K562 (cell line): ENCODE data around the gene NPM3. TPM values are rescaled to one million over a fixed set of nuclear protein-coding genes. Genes with fewer than 3 reads are reported as not detected.

ENCODE experiments used
- ATAC-seq: fragments of 200-7000 bp; cut with Tn5 transposase; 3 replicates; pipeline ENCODE4 v1.9.1; 2020; ENCODE audit warnings: moderate library complexity
- BruUV-seq: library from RNA; stranded (reverse); fragments of 400-500 nt; replicated peaks from 2 replicates; lab custom pipeline; 2021; lab: Mats Ljungman, UMichigan
- CTCF ChIA-PET: fragments of 300-600 bp; formaldehyde crosslinking; extraction: SDS; loops from one replicate; lab custom pipeline; 2021; ENCODE audit warnings: low intra/inter-chr PET ratio; lab: Yijun Ruan, JAX
- POLR2A ChIA-PET: fragments of 300-600, 350-650 bp; sonication (Branson Sonifier 250); formaldehyde crosslinking; extraction: SDS; loops from one replicate; lab custom pipeline; 2021; ENCODE audit warnings: antibody characterized with exemption, inconsistent platforms; lab: Yijun Ruan, JAX
- DNase-seq, 4 experiments: peaks; one replicate each; pipeline versions ENCODE4 v3.0.0 to v3.0.0-alpha.2; 2011 to 2018; ENCODE audit warnings: low spot score in 3 of 4, mixed read lengths in 3 of 4; ENCODE audit errors: extremely low read depth in 1 of 4
- FAIRE-seq: peaks from 2 replicates; lab custom pipeline; 2011; peaks lifted over from hg19 to GRCh38; lab: Jason Lieb, UNC
- H2AFZ ChIP-seq: 2 replicates; pipeline ENCODE4 v1.6.0; 2011; ENCODE audit warnings: low read depth, low read length, control low read depth, inconsistent platforms
- H3K27ac ChIP-seq: fragments of 200-600 bp; 3 replicates; pipeline ENCODE4 v1.8.0; 2011; ENCODE audit warnings: low read depth, mild to moderate bottlenecking, control low read depth, inconsistent platforms, low read length, moderate library complexity, mixed read lengths; ENCODE audit errors: extremely low read depth
- H3K27me3 ChIP-seq, 2 experiments: fragments of 300-600 bp in 1 of 2; 2 replicates in 1 of 2; 3 replicates in 1 of 2; pipeline versions ENCODE4 v1.6.0 to v1.8.0; 2011; ENCODE audit warnings: inconsistent platforms in 2 of 2, low read length in 2 of 2, mild to moderate bottlenecking in 1 of 2, mixed read lengths in 1 of 2, moderate library complexity in 1 of 2; ENCODE audit not compliant: control insufficient read depth in 2 of 2, insufficient read depth in 2 of 2
- H3K36me3 ChIP-seq: fragments of 300-600 bp; 3 replicates; pipeline ENCODE4 v1.8.0; 2011; ENCODE audit warnings: mild to moderate bottlenecking, low read length, inconsistent platforms; ENCODE audit not compliant: control insufficient read depth, insufficient read depth
- H3K4me1 ChIP-seq, 2 experiments: fragments of 200-600 bp in 1 of 2; replicated peaks in 1 of 2; 2 replicates in 1 of 2; 3 replicates in 1 of 2; pipeline versions ENCODE4 v1.5.1 to v1.8.0; 2011; ENCODE audit warnings: inconsistent platforms in 2 of 2, low read length in 2 of 2, mild to moderate bottlenecking in 1 of 2, mixed read lengths in 1 of 2, moderate library complexity in 1 of 2; ENCODE audit not compliant: control insufficient read depth in 2 of 2, insufficient read depth in 2 of 2
- H3K4me2 ChIP-seq: 2 replicates; pipeline ENCODE4 v1.6.1; 2011; ENCODE audit warnings: low read length, control low read depth, inconsistent platforms, mixed read lengths; ENCODE audit not compliant: insufficient read depth
- H3K4me3 ChIP-seq: fragments of 200-600 bp; sonication (generic), shearing (Covaris generic); 2 replicates; pipeline ENCODE4 v1.5.1; 2016; ENCODE audit warnings: control low read depth, inconsistent platforms
- H3K79me2 ChIP-seq: fragments of 200-600 bp; 3 replicates; pipeline ENCODE4 v1.8.0; 2011; ENCODE audit warnings: low read length, inconsistent platforms; ENCODE audit not compliant: control insufficient read depth, insufficient read depth
- H3K9ac ChIP-seq, 2 experiments: 2 replicates each; pipeline versions ENCODE4 v1.6.0 to v1.6.1; 2011; ENCODE audit warnings: low read depth in 2 of 2, low read length in 2 of 2, control low read depth in 1 of 2, inconsistent platforms in 1 of 2, mild to moderate bottlenecking in 1 of 2, mixed read lengths in 1 of 2; ENCODE audit not compliant: insufficient read depth in 1 of 2
- H3K9me1 ChIP-seq: one replicate; pipeline ENCODE4 v1.6.0; 2011; ENCODE audit warnings: inconsistent platforms, mild to moderate bottlenecking, low read length, moderate library complexity; ENCODE audit not compliant: control insufficient read depth, insufficient read depth
- H3K9me3 ChIP-seq: replicated peaks from 2 replicates; pipeline ENCODE4 v1.5.1; 2011; ENCODE audit warnings: low read depth, low read length, inconsistent platforms; ENCODE audit not compliant: control insufficient read depth, insufficient read depth
- H4K20me1 ChIP-seq: replicated peaks from 2 replicates; pipeline ENCODE4 v1.6.1; 2011; ENCODE audit warnings: low read length, inconsistent platforms, mixed read lengths; ENCODE audit not compliant: control insufficient read depth, insufficient read depth
- CBX5 ChIP-seq: IDR thresholded peaks from 2 replicates; pipeline ENCODE4 v1.6.1; 2014; ENCODE audit warnings: low read depth, borderline replicate concordance
- CHD2 ChIP-seq: IDR thresholded peaks from 2 replicates; pipeline ENCODE4 v1.6.1; 2011; ENCODE audit warnings: low read depth, low read length
- ETV1 ChIP-seq: fragments of 450-650 bp; conservative IDR thresholded peaks from 2 replicates; pipeline ENCODE4 v1.6.1; 2016; ENCODE audit warnings: missing genetic modification characterization, control low read depth, low read depth, missing compliant biosample characterization
- KDM5B ChIP-seq: fragments of 200-600 bp; sonication (generic); IDR thresholded peaks from 2 replicates; pipeline ENCODE4 v1.6.1; 2012; ENCODE audit warnings: low read depth, mild to moderate bottlenecking, moderate library complexity, low read length, control low read depth, inconsistent platforms; ENCODE audit not compliant: insufficient replicate concordance
- KLF10 ChIP-seq: fragments of 250-450 bp; sonication (Bioruptor Pico); IDR thresholded peaks from 2 replicates; pipeline ENCODE4 v1.6.1; 2021; ENCODE audit warnings: matching md5 sums
- MAFG ChIP-seq: fragments of 450-650 bp; conservative IDR thresholded peaks from 2 replicates; pipeline ENCODE4 v1.6.1; 2016; ENCODE audit warnings: missing genetic modification characterization, missing compliant biosample characterization
- MAX ChIP-seq: sonication (generic); formaldehyde crosslinking; IDR thresholded peaks from 2 replicates; pipeline ENCODE4 v1.9.0; 2022; ENCODE audit warnings: mild to moderate bottlenecking, missing genetic modification reagents
- MXD1 ChIP-seq: fragments of 250-450 bp; sonication (Bioruptor Pico); IDR thresholded peaks from 2 replicates; pipeline ENCODE4 v1.8.0; 2021; ENCODE audit warnings: borderline replicate concordance, mild to moderate bottlenecking, moderate library complexity; ENCODE audit not compliant: poor library complexity, severe bottlenecking
- PREB ChIP-seq: sonication (generic); formaldehyde crosslinking; IDR thresholded peaks from 2 replicates; pipeline ENCODE4 v1.8.1; 2023; ENCODE audit warnings: mild to moderate bottlenecking, missing genetic modification reagents
- STAT5A ChIP-seq: IDR thresholded peaks from 2 replicates; pipeline ENCODE4 v1.6.1; 2012; ENCODE audit warnings: low read length, inconsistent platforms, borderline replicate concordance
- U2AF2 ChIP-seq: fragments of 200-400 bp; formaldehyde crosslinking; optimal IDR thresholded peaks from 2 replicates; pipeline ENCODE3; 2017; ENCODE audit warnings: low read depth, mild to moderate bottlenecking, low read length
- ZBTB5 ChIP-seq: fragments of 450-650 bp; IDR thresholded peaks from 2 replicates; pipeline ENCODE4 v1.6.1; 2017; ENCODE audit warnings: antibody characterized with exemption
- ZNF184 ChIP-seq: sonication (generic); formaldehyde crosslinking; IDR thresholded peaks from 2 replicates; pipeline ENCODE4 v1.5.0; 2020; ENCODE audit warnings: missing genetic modification reagents
- ZNF347 ChIP-seq: fragments of 450-650 bp; formaldehyde crosslinking; IDR thresholded peaks from 2 replicates; pipeline ENCODE4 v1.4.0; 2020; ENCODE audit warnings: low read depth, mild to moderate bottlenecking, moderate library complexity
- ZNF512 ChIP-seq: IDR thresholded peaks from 2 replicates; pipeline ENCODE4 v1.6.1; 2016; ENCODE audit warnings: missing genetic modification characterization, missing compliant biosample characterization
- WGBS: fragments of 100-300 bp; shearing (Covaris generic); methylation state at CpG from one replicate; pipeline ENCODE4 v1.1.6; 2016; ENCODE audit warnings: low coverage, mixed read lengths; ENCODE audit not compliant: insufficient coverage; ENCODE audit errors: missing lambda C conversion rate; 5-methylcytosine and 5-hydroxymethylcytosine counted together
- in situ Hi-C: fragments of 300-500 bp; cut with MboI; formaldehyde crosslinking; loops from 4 replicates; pipeline ENCODE4 v1.15.0; 2018; ENCODE audit warnings: inconsistent platforms, mixed read lengths
- intact Hi-C: fragments of 100-400 bp; cut with micrococcal nuclease; formaldehyde crosslinking; loops from 2 replicates; pipeline ENCODE4 v1.14.2; 2022
- polyA plus RNA-seq, 8 experiments: library from polyadenylated mRNA; depleted of rRNA in 4 of 8; stranded (reverse) in 5 of 8; unstranded in 3 of 8; fragments of >200 nt; fragmentation: Nextera tagmentation in 2 of 8; fragmentation: Illumina TruSeq in 1 of 8; extraction: Ambion mirVana in 2 of 8; extraction: Trizol in 1 of 8; gene quantifications; 2 replicates each; pipeline versions ENCODE4 v1.2.1 to v1.2.3, GENCODE V29; 2011 to 2014; ENCODE audit warnings: inconsistent platforms in 1 of 8, missing spikeins in 1 of 8
- total RNA-seq, 7 experiments: library from RNA; depleted of rRNA in 6 of 7; stranded (reverse); fragments of >200 nt in 6 of 7; fragmentation: Illumina TruSeq in 2 of 7; extraction: Trizol in 2 of 7; gene quantifications; 2 replicates each; pipeline versions ENCODE4 v1.2.1 to v1.2.3, GENCODE V29; 2011 to 2021; ENCODE audit warnings: low replicate concordance in 1 of 7

Gene NPM3
- total and polyA plus RNA-seq, 9 of the 15 experiments (the other 6 are each of a cell fraction or from before 2014, with no cell fraction given), result 15.2 to 239 (median 114) TPM

DNA sequence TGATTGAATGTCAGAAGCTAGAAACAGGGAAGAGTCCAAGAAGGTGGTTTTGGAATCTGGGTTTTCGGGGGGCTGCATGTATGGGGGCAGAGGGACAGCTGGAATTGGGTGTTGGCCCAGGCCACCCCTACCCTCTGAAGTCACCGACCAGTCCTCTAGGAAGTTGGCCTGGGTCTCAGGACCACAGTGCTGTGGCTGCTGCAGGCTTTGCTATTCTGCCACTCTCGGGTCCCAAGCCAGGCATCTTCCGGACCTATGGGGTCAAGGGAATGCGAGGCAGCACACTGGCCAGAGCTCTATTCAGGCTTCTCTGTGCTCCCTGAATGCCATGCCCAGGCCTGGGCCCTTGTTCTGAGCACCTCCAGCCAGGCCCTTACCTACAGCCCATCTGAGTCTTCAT is 20.5 kb downstream of the NPM3 start (continued):
- no peak for TF ChIP-seq U2AF2
- no peak for TF ChIP-seq MAX (CRISPR knock-in tag)

- no peak overlapping the region for H3K4me3 ChIP-seq
- peaks cover 13 to 54% of the 10 kb centered on the region in 2 experiments; a peak in 4 of 5 replicates for H3K27me3 ChIP-seq
- POLR2A ChIA-PET, result no interaction called here
- WGBS, result 17% methylated on average over 6 of the region's 9 CpGs
- H4K20me1 ChIP-seq, result no peaks in the 10 kb centered on the region
- H3K4me1 ChIP-seq, result no peaks in the 10 kb centered on the region
- in situ Hi-C loops (no loop called here), intact Hi-C loops (no loop called here)
- no peak overlapping the region for H3K9ac ChIP-seq
- no peaks in the 10 kb centered on the region for H3K79me2 ChIP-seq
- no peaks in the 10 kb centered on the region for H3K9me3 ChIP-seq
- H3K36me3 ChIP-seq, result no peaks in the 10 kb centered on the region
- DNase-seq (no peak), ATAC-seq (no peak), FAIRE-seq (no peak)
- H3K9me1 ChIP-seq, result no peaks in the 10 kb centered on the region
- CTCF ChIA-PET, result no interaction called here
- no peak overlapping the region for H3K4me2 ChIP-seq
- BruUV-seq, result no TSS peak
- no peak overlapping the region for H3K27ac ChIP-seq
- H2AFZ ChIP-seq, result no peak overlapping the region
- TF ChIP-seq KDM5B (no peak), ZNF347 (CRISPR knock-in tag) (no peak), STAT5A (no peak), ZBTB5 (no peak), ZNF184 (CRISPR knock-in tag) (no peak), CHD2 (no peak), PREB (CRISPR knock-in tag) (no peak), MXD1 (CRISPR knock-in tag) (no peak), ZNF512 (tag) (no peak), MAFG (tag) (no peak), CBX5 (no peak), ETV1 (tag) (no peak), KLF10 (CRISPR knock-in tag) (no peak)
Observed at GRCh38 chr10:101761226-101761625, 22.0 kb downstream of the NPM3 start.
